ENCODE data around the gene MICAL2. TPM values are rescaled to one million over a fixed set of nuclear protein-coding genes. Genes with fewer than 3 reads are reported as not detected.

The MICAL2 gene
- total RNA-seq, 3 donors from 2014 or later, result 70.3 to 118 (median 71.4) TPM

GRCh38 chr11:12186701-12187100 is 76.3 kb downstream of the MICAL2 start:
- H3K4me3 Mint-ChIP-seq, result no peak overlapping the region
- no peaks in the 10 kb centered on the region for H3K9me3 Mint-ChIP-seq
- no peak for ATAC-seq
- no peaks in the 10 kb centered on the region for H3K27me3 Mint-ChIP-seq (ENCODE audit: low read depth)
- H3K36me3 Mint-ChIP-seq (ENCODE audit: insufficient read depth), result peaks cover 2% of the 10 kb centered on the region
- H3K4me1 Mint-ChIP-seq (ENCODE audit: low read depth), result peaks cover 39% of the 10 kb centered on the region
- no peak for DNase-seq

GRCh38 chr11:12187399-12187798 is 77.0 kb downstream of the MICAL2 start:
- H3K36me3 Mint-ChIP-seq (ENCODE audit: insufficient read depth), result peaks cover 2% of the 10 kb centered on the region
- peaks cover 39% of the 10 kb centered on the region for H3K4me1 Mint-ChIP-seq (ENCODE audit: low read depth)
- ATAC-seq (peak; percentile 57 to 59), DNase-seq (no peak)
- no peaks in the 10 kb centered on the region for H3K9me3 Mint-ChIP-seq
- no peaks in the 10 kb centered on the region for H3K27me3 Mint-ChIP-seq (ENCODE audit: low read depth)
- no peak overlapping the region for H3K4me3 Mint-ChIP-seq

- no peaks in the 10 kb centered on the region for H3K9me3 Mint-ChIP-seq
- peaks cover 2% of the 10 kb centered on the region for H3K36me3 Mint-ChIP-seq (ENCODE audit: insufficient read depth)
- no peaks in the 10 kb centered on the region for H3K27me3 Mint-ChIP-seq (ENCODE audit: low read depth)
- peak; percentile 58 to 64 for ATAC-seq
- H3K4me3 Mint-ChIP-seq, result peak overlapping the region; percentile 71
- H3K4me1 Mint-ChIP-seq (ENCODE audit: low read depth), result peaks cover 47% of the 10 kb centered on the region
- no peak for DNase-seq
Measured at GRCh38 chr11:12188548-12189317, 78.3 kb downstream of the MICAL2 start.

- Mint-ChIP-seq H3K4me3 (peak overlapping the region; percentile 71), H3K4me1 (ENCODE audit: low read depth) (peaks cover 54% of the 10 kb centered on the region)
- DNase-seq, result no peak
Measured at GRCh38 chr11:12189543-12190235, 79.3 kb downstream of the MICAL2 start.

GRCh38 chr11:12190511-12190910 is 80.1 kb downstream of the MICAL2 start:
- no peaks in the 10 kb centered on the region for H3K9me3 Mint-ChIP-seq
- ATAC-seq (no peak), DNase-seq (no peak)
- peaks cover 4% of the 10 kb centered on the region for H3K36me3 Mint-ChIP-seq (ENCODE audit: insufficient read depth)
- H3K27me3 Mint-ChIP-seq (ENCODE audit: low read depth), result no peaks in the 10 kb centered on the region
- peaks cover 59% of the 10 kb centered on the region for H3K4me1 Mint-ChIP-seq (ENCODE audit: low read depth)
- H3K4me3 Mint-ChIP-seq, result peak overlapping the region; percentile 71

More at GRCh38 chr11:12189543-12190235, 79.3 kb downstream of the MICAL2 start:
- H3K27me3 Mint-ChIP-seq (ENCODE audit: low read depth), result no peaks in the 10 kb centered on the region
- peak; percentile 70 to 71 for ATAC-seq
- H3K9me3 Mint-ChIP-seq, result no peaks in the 10 kb centered on the region
- H3K36me3 Mint-ChIP-seq (ENCODE audit: insufficient read depth), result peaks cover 4% of the 10 kb centered on the region

GRCh38 chr11:12192794-12193514 is 82.6 kb downstream of the MICAL2 start:
- peaks cover 15% of the 10 kb centered on the region for H3K36me3 Mint-ChIP-seq (ENCODE audit: insufficient read depth)
- H3K9me3 Mint-ChIP-seq, result no peaks in the 10 kb centered on the region
- H3K4me3 Mint-ChIP-seq, result no peak overlapping the region
- ATAC-seq, result no peak
- DNase-seq, result no peak
- H3K4me1 Mint-ChIP-seq (ENCODE audit: low read depth), result peaks cover 73% of the 10 kb centered on the region
- no peaks in the 10 kb centered on the region for H3K27me3 Mint-ChIP-seq (ENCODE audit: low read depth)

- Mint-ChIP-seq H3K36me3 (ENCODE audit: insufficient read depth) (peaks cover 18% of the 10 kb centered on the region), H3K9me3 (no peaks in the 10 kb centered on the region), H3K4me1 (ENCODE audit: low read depth) (peaks cover 74% of the 10 kb centered on the region), H3K4me3 (no peak overlapping the region), H3K27me3 (ENCODE audit: low read depth) (no peaks in the 10 kb centered on the region)
- ATAC-seq, result no peak
- no peak for DNase-seq
Measured at GRCh38 chr11:12193515-12194336, 83.3 kb downstream of the MICAL2 start.

- Mint-ChIP-seq H3K27me3 (ENCODE audit: low read depth) (no peaks in the 10 kb centered on the region), H3K4me3 (peak overlapping the region; percentile 89), H3K9me3 (no peaks in the 10 kb centered on the region), H3K4me1 (ENCODE audit: low read depth) (peaks cover 75% of the 10 kb centered on the region), H3K36me3 (ENCODE audit: insufficient read depth) (peaks cover 19% of the 10 kb centered on the region)
- DNase-seq, result no peak
- ATAC-seq, result peak; percentile 87 to 91
Measured at GRCh38 chr11:12195768-12196167, 85.4 kb downstream of the MICAL2 start.

- no peaks in the 10 kb centered on the region for H3K27me3 Mint-ChIP-seq (ENCODE audit: low read depth)
- peaks cover 78% of the 10 kb centered on the region for H3K4me1 Mint-ChIP-seq (ENCODE audit: low read depth)
- ATAC-seq (peak; percentile 11 to 29), DNase-seq (no peak)
- peaks cover 20% of the 10 kb centered on the region for H3K36me3 Mint-ChIP-seq (ENCODE audit: insufficient read depth)
- H3K4me3 Mint-ChIP-seq, result peak overlapping the region; percentile 89
- no peaks in the 10 kb centered on the region for H3K9me3 Mint-ChIP-seq
Measured at GRCh38 chr11:12196308-12196707, 85.9 kb downstream of the MICAL2 start.

- no peak for DNase-seq
- Mint-ChIP-seq H3K4me3 (peak overlapping the region; percentile 89), H3K9me3 (no peaks in the 10 kb centered on the region), H3K27me3 (ENCODE audit: low read depth) (no peaks in the 10 kb centered on the region), H3K4me1 (ENCODE audit: low read depth) (peaks cover 79% of the 10 kb centered on the region), H3K36me3 (ENCODE audit: insufficient read depth) (peaks cover 20% of the 10 kb centered on the region)
- ATAC-seq, result no peak
Measured at GRCh38 chr11:12196872-12197271, 86.5 kb downstream of the MICAL2 start.

GRCh38 chr11:12198251-12199222 is 88.1 kb downstream of the MICAL2 start:
- DNase-seq, result no peak
- H3K4me1 Mint-ChIP-seq (ENCODE audit: low read depth), result peaks cover 79% of the 10 kb centered on the region
- no peaks in the 10 kb centered on the region for H3K9me3 Mint-ChIP-seq
- peak; percentile 5 to 25 for ATAC-seq
- peaks cover 28% of the 10 kb centered on the region for H3K36me3 Mint-ChIP-seq (ENCODE audit: insufficient read depth)
- peak overlapping the region; percentile 89 for H3K4me3 Mint-ChIP-seq
- H3K27me3 Mint-ChIP-seq (ENCODE audit: low read depth), result no peaks in the 10 kb centered on the region

- DNase-seq (no peak), ATAC-seq (no peak)
- Mint-ChIP-seq H3K9me3 (no peaks in the 10 kb centered on the region), H3K4me1 (ENCODE audit: low read depth) (peaks cover 73% of the 10 kb centered on the region), H3K4me3 (peak overlapping the region; percentile 89), H3K36me3 (ENCODE audit: insufficient read depth) (peaks cover 31% of the 10 kb centered on the region), H3K27me3 (ENCODE audit: low read depth) (no peaks in the 10 kb centered on the region)
Measured at GRCh38 chr11:12199231-12199948, 89.0 kb downstream of the MICAL2 start.

All from activated T-cell treated with anti-CD3 and anti-CD28 coated beads, Interleukin-2, amount 50 U/mL, for 4 hours (primary cell).